HG03175 (cell line): Measurements from ENCODE around the gene CD6.

Experiments
- ATAC-seq: cut with Tn5 transposase; IDR thresholded peaks from one replicate; pipeline ENCODE4 v1.9.1; 2021; ENCODE audit warnings: mild to moderate bottlenecking, moderate library complexity; ENCODE audit not compliant: unreplicated experiment

Gene CD6

GRCh38 chr11:61024938-61025820 is 53.7 kb downstream of the CD6 start:
- ATAC-seq = no peak

- no peak for ATAC-seq
These were observed 54.3 kb downstream of the CD6 start for GRCh38 chr11:61025821-61026120.

GRCh38 chr11:61026121-61027031 is 54.9 kb downstream of the CD6 start:
- no peak for ATAC-seq

GRCh38 chr11:61027141-61027840 is 55.8 kb downstream of the CD6 start:
- no peak for ATAC-seq

GRCh38 chr11:61028135-61028729 is 56.8 kb downstream of the CD6 start:
- no peak for ATAC-seq

- ATAC-seq = no peak
These were observed 61.3 kb downstream of the CD6 start for GRCh38 chr11:61032824-61033223.

GRCh38 chr11:61033417-61033816 is 61.9 kb downstream of the CD6 start:
- no peak for ATAC-seq

- ATAC-seq = no peak
These were observed 62.6 kb downstream of the CD6 start for GRCh38 chr11:61034111-61034510.

- no peak for ATAC-seq
These were observed 63.4 kb downstream of the CD6 start for GRCh38 chr11:61034704-61035525.

- ATAC-seq = no peak
These were observed 64.0 kb downstream of the CD6 start for GRCh38 chr11:61035526-61035835.

GRCh38 chr11:61037441-61038093 is 66.1 kb downstream of the CD6 start:
- ATAC-seq = no peak

GRCh38 chr11:61039916-61040315 is 68.4 kb downstream of the CD6 start:
- ATAC-seq = no peak

GRCh38 chr11:61041755-61042518 is 70.5 kb downstream of the CD6 start:
- peak; percentile 50 for ATAC-seq

- no peak for ATAC-seq
These were observed 71.1 kb downstream of the CD6 start for GRCh38 chr11:61042537-61042936.

- no peak for ATAC-seq
These were observed 71.6 kb downstream of the CD6 start for GRCh38 chr11:61042961-61043540.

- ATAC-seq = no peak
These were observed 73.8 kb downstream of the CD6 start for GRCh38 chr11:61045271-61045670.

- ATAC-seq = no peak
These were observed 75.4 kb downstream of the CD6 start for GRCh38 chr11:61046833-61047232.

- no peak for ATAC-seq
These were observed 77.0 kb downstream of the CD6 start for GRCh38 chr11:61048368-61049062.
